HG03460 (cell line): ENCODE measurements around the gene CFAP74.

Experiments used
- ATAC-seq: cut with Tn5 transposase; IDR thresholded peaks from one replicate; pipeline ENCODE4 v1.9.1; 2021; ENCODE audit not compliant: unreplicated experiment

Gene CFAP74

GRCh38 chr1:2022063-2022770 is 18.6 kb upstream of the CFAP74 start:
- no peak for ATAC-seq

DNA sequence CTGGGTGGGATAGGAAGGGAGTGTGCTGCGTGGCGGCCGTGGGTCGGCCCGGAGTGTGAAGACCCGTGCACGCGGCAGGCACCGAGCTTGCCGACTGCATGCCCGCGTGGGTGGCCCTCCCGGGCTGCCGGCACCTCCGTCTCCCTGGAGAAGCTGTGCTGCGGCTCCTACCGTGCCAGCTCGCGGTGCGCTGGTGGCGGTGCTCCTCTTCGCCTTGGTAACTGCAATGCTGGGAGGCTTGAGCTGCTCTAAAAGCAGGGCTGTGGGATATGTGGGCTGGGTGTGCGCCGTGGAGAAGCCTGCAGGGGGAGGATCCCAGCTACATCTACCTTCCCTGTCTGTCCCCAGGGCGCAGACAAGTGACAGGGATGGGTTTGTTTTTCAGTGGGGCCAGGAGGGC is 18.0 kb upstream of the CFAP74 start:
- ATAC-seq: no peak

GRCh38 chr1:2020310-2020655 is 16.7 kb upstream of the CFAP74 start:
- ATAC-seq: no peak

GRCh38 chr1:2019571-2020309 is 16.2 kb upstream of the CFAP74 start:
- no peak for ATAC-seq

GRCh38 chr1:2019172-2019543 is 15.6 kb upstream of the CFAP74 start, which contains the start of gene GABRD:
TSS of gene GABRD (plus strand) at chr1:2019345. CDS start at chr1:2019424, 79 bp downstream.
- no peak for ATAC-seq

- no peak for ATAC-seq
Measured at GRCh38 chr1:2018217-2019171, 14.9 kb upstream of the CFAP74 start.

GRCh38 chr1:2016123-2016522 is 12.5 kb upstream of the CFAP74 start:
- ATAC-seq: no peak

- no peak for ATAC-seq
Measured at GRCh38 chr1:2014741-2015735, 11.5 kb upstream of the CFAP74 start.

- no peak for ATAC-seq
Measured at GRCh38 chr1:2014181-2014580, 10.6 kb upstream of the CFAP74 start.

DNA sequence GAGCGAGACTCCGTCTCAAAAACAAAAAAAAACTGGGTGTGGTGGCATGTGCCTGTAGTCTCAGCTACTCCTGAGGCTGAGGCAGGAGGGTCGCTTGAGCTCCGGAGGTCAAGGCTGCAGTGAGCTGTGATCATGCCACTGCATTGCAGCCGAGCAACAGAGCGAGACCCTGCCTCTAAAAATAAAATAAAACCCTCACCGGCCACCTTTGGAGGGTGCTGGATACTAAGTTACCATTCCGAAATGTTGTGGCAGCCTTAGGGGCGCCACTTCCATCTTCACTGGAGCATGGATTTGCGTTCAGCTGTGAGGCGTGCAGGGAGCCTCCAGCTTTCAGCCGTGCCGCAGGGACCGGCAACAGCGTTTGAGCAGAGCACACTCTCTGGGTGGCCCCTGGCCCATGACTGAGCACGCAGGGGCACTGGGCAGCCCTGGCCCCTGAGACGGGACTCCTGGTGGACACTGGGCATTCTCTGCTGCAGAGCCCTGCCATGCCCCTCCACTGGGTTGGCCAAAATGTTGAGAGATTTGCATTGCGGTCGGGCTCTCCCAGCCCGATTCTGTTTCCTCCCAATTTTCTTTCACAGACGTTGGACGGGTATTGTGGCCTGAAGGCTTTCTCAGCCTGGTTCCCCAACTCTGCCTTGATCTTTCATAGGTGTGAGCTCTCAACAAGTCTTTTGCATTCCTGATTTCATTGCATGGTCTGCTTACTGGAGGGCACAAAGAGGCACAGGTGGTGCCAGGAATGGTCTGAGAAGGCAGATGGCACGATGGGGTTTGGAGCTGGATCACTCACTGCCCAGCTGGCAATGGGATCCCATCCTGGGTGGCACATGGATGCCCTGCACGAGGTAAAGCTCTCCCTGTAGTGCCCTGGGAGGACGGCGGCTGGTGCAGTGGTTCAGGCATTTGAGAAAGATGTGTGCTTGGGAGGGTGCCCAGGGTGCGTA is 5.8 kb upstream of the CFAP74 start:
- ATAC-seq: no peak

DNA sequence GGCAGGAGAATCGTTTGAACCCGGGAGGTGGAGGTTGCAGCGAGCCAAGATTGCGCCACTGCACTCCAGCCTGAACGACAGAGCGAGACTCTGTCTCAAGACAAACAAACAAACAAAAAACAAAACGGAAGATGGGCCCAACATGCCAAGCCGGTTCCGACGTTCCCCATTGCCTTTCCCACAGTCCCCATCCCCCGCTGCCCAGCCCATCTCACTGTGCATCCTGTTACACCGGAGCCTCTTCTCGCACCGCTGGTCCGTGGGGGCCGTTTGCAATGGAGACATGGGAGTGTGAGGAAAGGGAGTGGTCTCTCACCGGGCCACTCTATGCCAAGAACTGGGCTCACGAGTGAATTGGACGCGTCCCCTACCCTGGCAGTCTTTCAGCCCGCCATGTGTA is 1.3 kb upstream of the CFAP74 start:
- ATAC-seq: no peak

GRCh38 chr1:2001773-2002411 is 1.7 kb downstream of the CFAP74 start:
- no peak for ATAC-seq

GRCh38 chr1:2000850-2001249 is 2.7 kb downstream of the CFAP74 start:
- no peak for ATAC-seq

DNA sequence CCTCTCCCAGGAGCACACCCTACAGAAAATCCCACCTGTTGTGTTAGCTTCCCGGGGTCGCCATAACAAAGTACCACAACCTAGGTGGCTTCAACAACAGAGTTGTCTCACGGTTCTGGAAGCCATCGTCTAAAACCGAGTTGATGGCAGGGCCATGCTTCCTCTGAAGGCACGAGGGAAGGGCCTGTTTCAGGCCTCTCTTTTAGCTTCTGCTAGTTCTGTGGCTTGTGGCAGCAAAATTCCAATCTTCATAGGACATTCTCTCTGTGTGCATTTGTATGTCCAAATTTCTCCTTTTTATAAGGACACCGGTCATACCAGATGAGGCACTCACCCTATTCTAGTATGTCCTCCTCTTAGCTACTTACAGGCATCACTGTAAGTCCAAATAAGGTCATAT is 3.2 kb downstream of the CFAP74 start:
- no peak for ATAC-seq

DNA sequence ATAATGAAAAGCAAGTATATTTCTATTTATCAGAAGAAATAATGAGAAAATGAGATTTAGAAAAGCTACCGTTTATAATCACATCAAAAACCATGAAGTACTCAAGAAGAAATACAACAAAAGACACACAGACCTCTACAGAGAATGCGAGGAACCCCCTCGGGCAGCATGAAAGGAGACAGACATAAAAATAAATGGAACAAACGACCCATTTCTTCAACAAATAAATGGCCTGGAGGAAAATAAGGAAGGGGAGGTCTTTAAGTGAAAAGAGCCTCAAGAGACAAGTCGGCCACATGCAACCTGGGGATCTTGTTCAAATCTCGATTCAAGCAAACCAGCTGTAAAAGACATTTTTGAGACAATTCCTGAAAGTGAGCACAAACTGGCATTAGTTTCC is 6.0 kb downstream of the CFAP74 start:
- no peak for ATAC-seq

DNA sequence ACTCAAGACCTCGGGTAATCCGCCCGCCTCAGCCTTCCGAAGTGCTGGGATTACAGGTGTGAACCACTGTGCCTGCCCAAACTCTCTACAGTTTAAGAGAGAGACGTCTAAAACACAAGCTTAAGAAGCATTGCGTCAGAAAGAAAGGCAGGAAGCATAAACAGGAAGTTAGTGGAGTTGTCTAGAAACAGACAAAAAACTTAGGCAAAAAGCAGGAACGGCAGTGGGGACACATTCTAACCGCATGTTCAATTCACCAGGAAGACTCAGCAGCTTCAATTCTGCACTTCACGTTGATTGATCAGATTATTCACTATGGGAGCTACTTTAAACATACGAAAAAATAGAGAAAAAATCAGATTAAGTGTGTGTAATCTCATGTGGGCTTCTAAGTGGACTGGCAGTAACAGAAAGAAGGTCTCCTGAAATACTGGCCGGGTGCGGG is 7.4 kb downstream of the CFAP74 start:
- ATAC-seq: no peak

DNA sequence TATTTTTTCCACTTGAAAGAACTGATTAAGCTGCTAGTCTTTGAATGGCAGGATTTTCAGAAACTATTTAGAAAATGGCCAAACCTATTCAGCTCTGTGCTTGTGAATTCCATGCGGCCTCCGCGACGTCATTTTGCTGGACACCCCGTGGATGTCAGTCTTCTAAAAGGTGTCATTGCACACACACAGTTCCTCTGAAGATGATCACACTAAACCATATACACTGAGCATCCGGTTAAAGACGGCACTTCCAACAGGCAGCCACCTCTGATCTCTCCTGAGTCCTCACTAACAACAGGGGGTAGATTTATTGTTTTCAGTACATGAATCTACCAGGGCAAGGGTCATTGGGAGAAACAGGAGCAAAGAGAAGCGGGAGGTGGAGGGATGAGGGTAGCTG is 9.1 kb downstream of the CFAP74 start:
- no peak for ATAC-seq

- ATAC-seq: no peak
Measured at GRCh38 chr1:1990222-1990621, 13.4 kb downstream of the CFAP74 start.

DNA sequence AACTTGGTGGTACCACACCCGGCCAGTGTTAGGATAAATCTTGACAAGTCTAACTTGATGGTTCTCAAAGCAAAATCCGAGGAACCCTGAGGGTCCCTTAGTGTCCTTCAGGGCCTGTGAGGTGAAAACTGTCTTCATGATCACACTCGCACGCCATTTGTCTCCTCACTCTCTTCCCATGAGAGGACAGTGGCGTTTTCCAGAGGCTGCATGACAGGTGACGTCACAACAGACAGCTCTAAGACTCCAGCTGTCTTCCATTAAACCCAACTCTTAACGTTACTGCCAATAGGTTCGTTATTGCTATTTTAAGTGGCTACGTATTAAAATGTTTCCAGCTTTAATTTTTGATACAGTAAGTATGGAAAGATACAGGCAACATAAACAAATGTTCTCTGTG is 13.8 kb downstream of the CFAP74 start:
- no peak for ATAC-seq
